ENCODE data around the gene ZNF831.

ZNF831 gene

DNA sequence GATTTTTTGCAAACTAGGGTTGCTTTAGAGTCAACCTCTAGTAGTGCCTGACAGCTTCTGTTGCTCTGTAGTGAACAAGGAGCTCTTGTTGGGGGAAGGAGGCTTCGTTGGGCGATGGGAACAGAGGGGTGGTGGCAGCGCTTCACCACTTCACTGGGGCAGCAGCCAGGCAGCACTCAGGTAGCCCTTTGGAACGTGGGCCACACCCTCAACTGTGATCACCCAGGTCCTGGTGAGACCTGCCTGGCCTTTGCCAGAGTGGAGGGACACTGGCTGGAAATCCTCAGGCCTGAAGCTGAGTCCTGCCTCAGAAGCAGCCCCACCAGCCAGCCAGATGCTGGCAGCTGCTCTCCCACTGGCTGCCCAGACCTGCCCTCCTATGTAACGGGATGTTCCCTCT lies 126.4 kb downstream of the ZNF831 start:
- DNase-seq (ENCODE audit: low read depth), result no peak
- TF ChIP-seq, protein P1, sequence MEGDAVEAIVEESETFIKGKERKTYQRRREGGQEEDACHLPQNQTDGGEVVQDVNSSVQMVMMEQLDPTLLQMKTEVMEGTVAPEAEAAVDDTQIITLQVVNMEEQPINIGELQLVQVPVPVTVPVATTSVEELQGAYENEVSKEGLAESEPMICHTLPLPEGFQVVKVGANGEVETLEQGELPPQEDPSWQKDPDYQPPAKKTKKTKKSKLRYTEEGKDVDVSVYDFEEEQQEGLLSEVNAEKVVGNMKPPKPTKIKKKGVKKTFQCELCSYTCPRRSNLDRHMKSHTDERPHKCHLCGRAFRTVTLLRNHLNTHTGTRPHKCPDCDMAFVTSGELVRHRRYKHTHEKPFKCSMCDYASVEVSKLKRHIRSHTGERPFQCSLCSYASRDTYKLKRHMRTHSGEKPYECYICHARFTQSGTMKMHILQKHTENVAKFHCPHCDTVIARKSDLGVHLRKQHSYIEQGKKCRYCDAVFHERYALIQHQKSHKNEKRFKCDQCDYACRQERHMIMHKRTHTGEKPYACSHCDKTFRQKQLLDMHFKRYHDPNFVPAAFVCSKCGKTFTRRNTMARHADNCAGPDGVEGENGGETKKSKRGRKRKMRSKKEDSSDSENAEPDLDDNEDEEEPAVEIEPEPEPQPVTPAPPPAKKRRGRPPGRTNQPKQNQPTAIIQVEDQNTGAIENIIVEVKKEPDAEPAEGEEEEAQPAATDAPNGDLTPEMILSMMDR (conservative IDR thresholded peaks at IDR 0.05; ENCODE audit: low read depth, low read length), result no peak
- no peak overlapping the region for H3K4me3 ChIP-seq (ENCODE audit: low read length)

DNA sequence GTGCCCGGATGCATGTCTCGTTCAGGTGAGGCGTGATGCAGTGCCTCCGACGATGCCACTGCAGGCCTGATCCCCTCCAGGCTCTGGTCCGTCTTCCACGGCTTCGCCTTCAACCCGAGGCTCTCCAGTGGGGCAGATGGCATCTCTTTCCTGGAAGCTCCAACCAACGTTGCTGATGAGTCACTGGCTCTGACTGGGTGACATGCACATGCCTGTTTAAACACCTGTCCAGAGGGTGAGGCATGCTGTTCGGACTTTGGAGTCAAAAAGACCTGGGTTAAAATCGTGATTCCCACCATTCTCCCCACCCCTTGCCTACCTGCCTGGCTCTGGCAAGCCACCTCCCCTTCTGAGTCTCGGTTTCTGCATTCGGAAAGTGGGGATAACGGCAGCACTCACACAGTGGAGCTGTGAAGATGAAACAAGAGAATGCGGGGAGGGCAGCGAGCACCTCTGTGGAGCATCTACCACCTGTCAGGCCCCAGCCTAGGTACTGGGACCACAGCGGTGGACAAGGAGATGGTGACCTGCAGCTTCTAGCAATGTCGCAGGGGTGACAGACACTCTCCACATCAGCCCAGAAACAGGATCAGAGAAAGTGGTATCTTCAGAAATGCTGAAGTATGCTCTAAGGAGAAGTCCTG lies 128.2 kb downstream of the ZNF831 start:
- TF ChIP-seq, protein P1 (conservative IDR thresholded peaks at IDR 0.05; ENCODE audit: low read depth, low read length), result no peak

DNA sequence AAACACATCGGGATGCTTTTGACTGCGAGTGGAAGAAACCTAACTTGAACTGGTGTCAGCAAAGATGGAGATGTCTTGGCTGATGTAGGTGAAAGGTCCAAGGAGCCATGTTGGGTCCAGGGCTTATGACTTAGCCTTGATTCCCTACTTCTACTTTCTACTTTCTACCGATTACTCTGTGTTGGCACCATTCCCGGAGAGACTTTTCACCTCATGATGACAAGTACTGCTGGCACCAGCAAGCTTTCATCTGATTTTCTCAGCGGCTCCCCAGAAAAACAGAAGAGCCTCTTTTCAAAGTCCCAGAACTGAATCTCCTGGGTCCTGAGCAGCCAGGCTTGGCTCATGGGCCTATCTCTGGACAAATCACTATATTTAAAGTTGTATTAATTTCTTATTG lies 131.9 kb downstream of the ZNF831 start:
- no peak for DNase-seq (ENCODE audit: low read depth)
- TF ChIP-seq, protein P1 (conservative IDR thresholded peaks at IDR 0.05; ENCODE audit: low read depth, low read length), result no peak
- no peak overlapping the region for H3K4me3 ChIP-seq (ENCODE audit: low read length)

More for the DNA sequence above, 128.2 kb downstream of the ZNF831 start:
- no peak for DNase-seq (ENCODE audit: low read depth)
- no peak overlapping the region for H3K4me3 ChIP-seq (ENCODE audit: low read length)

DNA sequence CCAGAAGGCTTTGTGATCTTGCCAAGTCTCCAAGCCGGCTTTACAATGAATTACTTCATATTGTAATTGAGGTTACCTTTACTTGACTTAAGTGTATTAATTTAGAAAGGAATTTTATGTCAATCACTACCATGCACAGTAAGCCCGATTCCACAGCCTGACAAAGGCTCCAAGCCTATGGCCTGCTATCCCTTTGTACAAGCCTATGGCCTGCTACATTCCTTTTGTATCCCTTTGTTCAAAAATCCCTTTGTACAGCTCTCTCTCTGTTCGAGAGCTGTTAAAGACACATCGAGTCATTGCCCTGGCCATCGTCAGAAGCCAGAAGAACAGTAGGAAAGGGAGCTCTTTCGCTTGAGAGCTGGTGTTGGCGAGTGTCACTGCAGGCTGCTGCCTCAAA lies 134.1 kb downstream of the ZNF831 start:
- TF ChIP-seq, protein P1 (conservative IDR thresholded peaks at IDR 0.05; ENCODE audit: low read depth, low read length), result no peak
- H3K4me3 ChIP-seq (ENCODE audit: low read length), result no peak overlapping the region
- no peak for DNase-seq (ENCODE audit: low read depth)

DNA sequence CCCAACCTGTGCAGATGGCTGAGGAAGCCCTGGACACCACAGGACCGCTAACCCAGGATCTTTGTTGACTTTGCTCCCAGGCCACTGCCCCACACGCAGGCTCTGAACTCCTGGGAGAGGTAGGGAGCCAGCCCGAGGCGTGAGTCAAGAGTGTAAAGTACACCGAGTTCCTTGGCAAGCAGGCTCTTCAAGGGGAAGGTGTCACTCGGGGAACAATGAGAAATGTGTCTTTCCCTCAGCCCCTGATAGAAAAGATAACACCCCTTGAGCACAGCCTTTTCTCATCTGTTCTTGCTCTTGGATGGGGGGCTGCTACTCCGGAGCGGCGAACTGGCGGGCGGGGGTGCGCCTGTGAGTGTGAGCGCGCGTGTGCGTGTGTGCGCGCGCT lies 136.3 kb downstream of the ZNF831 start:
- TF ChIP-seq, protein P1 (conservative IDR thresholded peaks at IDR 0.05; ENCODE audit: low read depth, low read length), result no peak
- DNase-seq (ENCODE audit: low read depth), result no peak
- no peak overlapping the region for H3K4me3 ChIP-seq (ENCODE audit: low read length)

DNA sequence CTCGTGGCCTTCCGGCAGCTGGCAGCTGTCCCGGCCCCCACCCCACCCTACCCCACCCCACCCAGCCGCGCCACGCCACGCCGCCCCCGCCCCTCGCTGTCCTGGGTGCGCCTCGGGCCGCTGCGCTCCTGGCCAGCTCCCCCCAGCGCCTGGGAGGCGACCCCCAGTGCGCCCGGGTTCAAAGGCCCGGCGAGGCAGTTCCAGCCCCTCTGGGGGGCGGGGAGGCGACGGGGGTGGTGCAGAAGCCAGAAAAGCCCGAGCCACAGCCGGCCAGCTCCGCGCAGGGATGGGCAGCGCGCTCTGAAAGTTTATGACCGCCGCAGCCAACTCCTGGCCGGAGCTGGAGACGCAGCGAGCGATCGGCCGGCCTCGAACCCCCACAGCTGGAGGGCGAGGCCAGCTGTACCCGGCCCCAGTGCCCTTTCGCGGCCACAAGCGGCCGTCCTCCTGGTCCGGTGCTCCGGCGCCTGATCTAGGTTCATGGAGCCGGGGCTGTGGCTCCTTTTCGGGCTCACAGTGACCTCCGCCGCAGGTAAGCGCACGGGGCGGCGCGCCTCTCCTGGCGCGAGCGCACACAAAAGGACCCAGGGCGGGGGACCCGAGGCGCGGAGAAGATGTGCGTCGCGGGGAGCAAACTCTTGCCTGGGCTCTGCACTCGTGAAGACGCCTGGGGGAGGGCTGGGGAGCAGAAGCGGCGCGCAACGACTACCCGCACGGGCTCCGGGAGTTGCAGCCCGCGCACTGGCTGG lies 136.9 kb downstream of the ZNF831 start, which contains the start of gene EDN3:
EDN3 (plus strand) TSS at position 279 of the 749 bp plus-strand sequence; CDS start at position 481, 202 bp downstream.
- H3K4me3 ChIP-seq (ENCODE audit: low read length), result no peak within 1 kb of the TSS
- DNase-seq (ENCODE audit: low read depth), result no peak
- TF ChIP-seq, protein P1 (conservative IDR thresholded peaks at IDR 0.05; ENCODE audit: low read depth, low read length), result no peak

Measured in retinal pigment epithelial cell (primary cell).